Peyer's patch (tissue), 4 donors: Measurements from ENCODE around the gene ARID1B.

Source experiments
- POLR2A ChIP-seq, 2 donors: fragments of 450-650 bp; IDR thresholded peaks; one replicate each; pipeline ENCODE4 v1.5.1; 2017; ENCODE audit warnings: antibody characterized with exemption in 2 of 2, mild to moderate bottlenecking in 2 of 2, moderate library complexity in 2 of 2
- TF ChIP-seq, protein P1 (sequence below), 6 experiments: fragments of 450-650 bp in 4 of 6; fragments of 200-600 bp in 2 of 6; sonication (generic) in 1 of 6; IDR thresholded peaks; one replicate each; pipeline ENCODE4 v1.5.1; 2017 to 2019; ENCODE audit warnings: antibody characterized with exemption in 6 of 6, mild to moderate bottlenecking in 3 of 6, moderate library complexity in 1 of 6

DNA sequence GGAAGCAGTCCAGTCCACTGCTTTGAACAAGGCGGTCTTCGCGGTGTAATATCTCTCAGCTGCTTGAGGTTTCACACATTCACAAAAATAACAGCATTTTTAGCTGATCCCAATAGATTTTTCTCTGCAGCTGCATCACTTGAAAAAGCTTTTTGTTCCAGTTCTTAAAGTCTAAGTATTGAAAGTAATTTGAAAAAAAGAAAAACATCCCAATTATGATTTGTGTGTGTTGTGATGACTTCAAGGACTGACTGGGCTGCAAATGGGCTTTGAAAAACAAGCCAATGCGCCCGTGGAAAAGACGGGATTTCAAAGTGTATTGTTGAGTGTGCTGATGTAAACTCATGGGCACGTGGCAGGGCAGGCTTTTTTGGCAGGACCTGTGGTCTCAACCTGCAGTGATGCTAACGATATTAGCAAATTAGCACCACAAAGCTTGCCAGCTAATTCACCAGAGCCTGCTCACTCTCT is 395.1 kb downstream of the ARID1B start:
- TF ChIP-seq, protein P1, sequence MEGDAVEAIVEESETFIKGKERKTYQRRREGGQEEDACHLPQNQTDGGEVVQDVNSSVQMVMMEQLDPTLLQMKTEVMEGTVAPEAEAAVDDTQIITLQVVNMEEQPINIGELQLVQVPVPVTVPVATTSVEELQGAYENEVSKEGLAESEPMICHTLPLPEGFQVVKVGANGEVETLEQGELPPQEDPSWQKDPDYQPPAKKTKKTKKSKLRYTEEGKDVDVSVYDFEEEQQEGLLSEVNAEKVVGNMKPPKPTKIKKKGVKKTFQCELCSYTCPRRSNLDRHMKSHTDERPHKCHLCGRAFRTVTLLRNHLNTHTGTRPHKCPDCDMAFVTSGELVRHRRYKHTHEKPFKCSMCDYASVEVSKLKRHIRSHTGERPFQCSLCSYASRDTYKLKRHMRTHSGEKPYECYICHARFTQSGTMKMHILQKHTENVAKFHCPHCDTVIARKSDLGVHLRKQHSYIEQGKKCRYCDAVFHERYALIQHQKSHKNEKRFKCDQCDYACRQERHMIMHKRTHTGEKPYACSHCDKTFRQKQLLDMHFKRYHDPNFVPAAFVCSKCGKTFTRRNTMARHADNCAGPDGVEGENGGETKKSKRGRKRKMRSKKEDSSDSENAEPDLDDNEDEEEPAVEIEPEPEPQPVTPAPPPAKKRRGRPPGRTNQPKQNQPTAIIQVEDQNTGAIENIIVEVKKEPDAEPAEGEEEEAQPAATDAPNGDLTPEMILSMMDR (IDR thresholded peaks at IDR 0.05), result no peak
- TF ChIP-seq POLR2A (IDR thresholded peaks at IDR 0.05), result no peak
